ENCODE data around the gene RPP14. TPM values are rescaled to one million over a fixed set of nuclear protein-coding genes. Genes with fewer than 3 reads are reported as not detected.

The RPP14 gene
- total and polyA plus RNA-seq, 2 donors (not counting 3 experiments of a cell fraction or from before 2014, with no cell fraction given): 11.9 to 18.1 TPM

GRCh38 chr3:58345457-58345856 is 39.4 kb downstream of the RPP14 start:
- H3K79me2 ChIP-seq (ENCODE audit: control insufficient read depth, insufficient read depth, low read length): no peaks in the 10 kb centered on the region
- DNase-seq (ENCODE audit: low read depth, low spot score): no peak
- no TSS peak for BruUV-seq (replicated peaks)

GRCh38 chr3:58346368-58346767 is 40.3 kb downstream of the RPP14 start:
- CTCF ChIA-PET: no interaction called here
- no peak overlapping the region for H2AFZ ChIP-seq (ENCODE audit: low read depth, low read length)
- no peaks in the 10 kb centered on the region for H3K9me1 ChIP-seq (replicated peaks; ENCODE audit: control insufficient read depth, extremely low read depth, insufficient read depth, low read length)
- BruUV-seq (replicated peaks): no TSS peak
- no peak overlapping the region for H3K4me2 ChIP-seq (ENCODE audit: insufficient read depth, low read length)
- no peak overlapping the region for H3K4me3 ChIP-seq (replicated peaks in 1 of 3; ENCODE audit: insufficient read depth in 1 of 3, low read depth in 1 of 3, low read length in 3 of 3)
- FAIRE-seq (no peak), DNase-seq (ENCODE audit: low read depth, low spot score) (no peak)
- peaks cover 0 to 2% of the 10 kb centered on the region in 2 experiments for H3K36me3 ChIP-seq (ENCODE audit: control insufficient read depth in 2 of 2, extremely low read depth in 1 of 2, insufficient read depth in 2 of 2, low read length in 2 of 2)
- no peaks in the 10 kb centered on the region for H3K27me3 ChIP-seq (ENCODE audit: control insufficient read depth in 2 of 2, insufficient read depth in 2 of 2, low read length in 2 of 2)
- POLR2A ChIA-PET: no interaction called here
- TF ChIP-seq POLR2AphosphoS5 (IDR thresholded peaks at IDR 0.05; ENCODE audit: insufficient read depth, low read depth, low read length): no peak
- TF ChIP-seq JUN (IDR thresholded peaks at IDR 0.05; ENCODE audit: borderline replicate concordance, insufficient read depth, insufficient read length, low read depth): no peak
- H3K79me2 ChIP-seq (ENCODE audit: control insufficient read depth, insufficient read depth, low read length): no peaks in the 10 kb centered on the region
- H3K9me3 ChIP-seq (replicated peaks; ENCODE audit: control insufficient read depth, insufficient read depth, low read length): no peaks in the 10 kb centered on the region
- dilution Hi-C loops (cut with MboI; ENCODE audit: extremely low pct_ligation_motif_present, low sequenced_read_pairs): no loop called here
- no peaks in the 10 kb centered on the region for H4K20me1 ChIP-seq (replicated peaks; ENCODE audit: control insufficient read depth, extremely low read depth, insufficient read depth, low read length)
- intact Hi-C loops (cut with micrococcal nuclease): no loop called here
- no peak overlapping the region for H3K27ac ChIP-seq (ENCODE audit: insufficient read depth, low read depth, low read length)
- H3K4me1 ChIP-seq (ENCODE audit: control insufficient read depth, extremely low read depth, insufficient read depth, low read length): no peaks in the 10 kb centered on the region
- H3K9ac ChIP-seq (replicated peaks; ENCODE audit: extremely low read depth, insufficient read depth, low read length): no peak overlapping the region

More at GRCh38 chr3:58345457-58345856, 39.4 kb downstream of the RPP14 start:
- no peak for FAIRE-seq
- H3K9me1 ChIP-seq (replicated peaks; ENCODE audit: control insufficient read depth, extremely low read depth, insufficient read depth, low read length): no peaks in the 10 kb centered on the region
- dilution Hi-C loops (cut with MboI; ENCODE audit: extremely low pct_ligation_motif_present, low sequenced_read_pairs): no loop called here
- no peaks in the 10 kb centered on the region for H3K27me3 ChIP-seq (ENCODE audit: control insufficient read depth in 2 of 2, insufficient read depth in 2 of 2, low read length in 2 of 2)
- H3K4me3 ChIP-seq (replicated peaks in 1 of 3; ENCODE audit: insufficient read depth in 1 of 3, low read depth in 1 of 3, low read length in 3 of 3): no peak overlapping the region
- ChIA-PET POLR2A (no interaction called here), CTCF (no interaction called here)
- no peaks in the 10 kb centered on the region for H3K9me3 ChIP-seq (replicated peaks; ENCODE audit: control insufficient read depth, insufficient read depth, low read length)
- H4K20me1 ChIP-seq (replicated peaks; ENCODE audit: control insufficient read depth, extremely low read depth, insufficient read depth, low read length): no peaks in the 10 kb centered on the region
- H2AFZ ChIP-seq (ENCODE audit: low read depth, low read length): no peak overlapping the region
- intact Hi-C loops (cut with micrococcal nuclease): no loop called here
- H3K36me3 ChIP-seq (ENCODE audit: control insufficient read depth in 2 of 2, extremely low read depth in 1 of 2, insufficient read depth in 2 of 2, low read length in 2 of 2): peaks cover 0 to 2% of the 10 kb centered on the region in 2 experiments
- no peak overlapping the region for H3K4me2 ChIP-seq (ENCODE audit: insufficient read depth, low read length)
- no peak overlapping the region for H3K27ac ChIP-seq (ENCODE audit: insufficient read depth, low read depth, low read length)
- no peaks in the 10 kb centered on the region for H3K4me1 ChIP-seq (ENCODE audit: control insufficient read depth, extremely low read depth, insufficient read depth, low read length)
- no peak overlapping the region for H3K9ac ChIP-seq (replicated peaks; ENCODE audit: extremely low read depth, insufficient read depth, low read length)
- TF ChIP-seq MYC (IDR thresholded peaks at IDR 0.05; ENCODE audit: low read depth, low read length): no peak
- TF ChIP-seq FOS (IDR thresholded peaks at IDR 0.05; ENCODE audit: borderline replicate concordance, insufficient read depth, low read length): no peak

Measured in endothelial cell of umbilical vein (primary cell).